T-helper 17 cell (primary cell): ENCODE data around the gene IL20RA. TPM values are rescaled to one million over a fixed set of nuclear protein-coding genes. Genes with fewer than 3 reads are reported as not detected.

ENCODE experiments used
- ATAC-seq: fragments of 150-1000 bp; cut with Tn5 transposase; 2 replicates; pipeline ENCODE4 v1.10.0; 2021; ENCODE audit warnings: mild to moderate bottlenecking, moderate library complexity
- DNase-seq, 3 donors: peaks; one replicate each; pipeline versions ENCODE4 v3.0.0 to v3.0.0-alpha.2; 2020 to 2021
- H3K9me3 ChIP-seq: one replicate; pipeline ENCODE4 v1.7.0; 2013; ENCODE audit warnings: low read length, mild to moderate bottlenecking; ENCODE audit not compliant: control insufficient read depth, poor library complexity, severe bottlenecking
- H3K27ac Mint-ChIP-seq: one replicate; pipeline ENCODE4 v1.8.0; 2022; ENCODE audit warnings: mild to moderate bottlenecking, moderate library complexity, mixed read lengths
- H3K27me3 Mint-ChIP-seq: one replicate; pipeline ENCODE4 v1.8.0; 2022; ENCODE audit warnings: mixed read lengths
- H3K36me3 Mint-ChIP-seq: one replicate; pipeline ENCODE4 v1.8.0; 2022; ENCODE audit warnings: low read depth, mixed read lengths
- H3K4me1 Mint-ChIP-seq: one replicate; pipeline ENCODE4 v1.8.0; 2022; ENCODE audit warnings: mild to moderate bottlenecking, mixed read lengths
- H3K4me3 Mint-ChIP-seq: one replicate; pipeline ENCODE4 v1.8.0; 2022; ENCODE audit warnings: mild to moderate bottlenecking, moderate library complexity, mixed read lengths
- total RNA-seq, 4 donors: library from RNA in 2 of 4; stranded (reverse) in 2 of 4; gene quantifications; one replicate each; pipeline ENCODE4 v1.2.3 and lab custom pipeline; 2022 to 2026

Gene IL20RA
- total RNA-seq, 2 donors from 2014 or later, result not detected

- no peaks in the 10 kb centered on the region for H3K9me3 ChIP-seq
- ATAC-seq, result no peak
- Mint-ChIP-seq H3K27ac (no peak overlapping the region), H3K4me3 (no peak overlapping the region), H3K27me3 (peaks cover 55% of the 10 kb centered on the region), H3K36me3 (no peaks in the 10 kb centered on the region), H3K4me1 (peaks cover 10% of the 10 kb centered on the region)
- no peak for DNase-seq
Observed at GRCh38 chr6:137036566-137037300, 8.0 kb downstream of the IL20RA start.

GRCh38 chr6:137033828-137034227 is 10.9 kb downstream of the IL20RA start:
- Mint-ChIP-seq H3K27me3 (peaks cover 53% of the 10 kb centered on the region), H3K36me3 (no peaks in the 10 kb centered on the region), H3K4me1 (peaks cover 10% of the 10 kb centered on the region), H3K4me3 (peak overlapping the region; percentile 71), H3K27ac (peak overlapping the region; percentile 24)
- ATAC-seq (peak; percentile 99), DNase-seq (peak in 1 of 3 donors; percentile 11)
- no peaks in the 10 kb centered on the region for H3K9me3 ChIP-seq

- H3K27me3 Mint-ChIP-seq, result peaks cover 52% of the 10 kb centered on the region
Observed at GRCh38 chr6:137031122-137031521, 13.6 kb downstream of the IL20RA start.

GRCh38 chr6:137028912-137029311 is 15.9 kb downstream of the IL20RA start:
- Mint-ChIP-seq H3K4me3 (no peak overlapping the region), H3K36me3 (no peaks in the 10 kb centered on the region), H3K27ac (no peak overlapping the region), H3K4me1 (peaks cover 10% of the 10 kb centered on the region), H3K27me3 (peaks cover 49% of the 10 kb centered on the region)
- ATAC-seq (no peak), DNase-seq (no peak)
- no peaks in the 10 kb centered on the region for H3K9me3 ChIP-seq

More at GRCh38 chr6:137031122-137031521, 13.6 kb downstream of the IL20RA start:
- no peak overlapping the region for H3K27ac Mint-ChIP-seq
- peaks cover 11% of the 10 kb centered on the region for H3K4me1 Mint-ChIP-seq
- no peak overlapping the region for H3K4me3 Mint-ChIP-seq
- no peaks in the 10 kb centered on the region for H3K36me3 Mint-ChIP-seq
- H3K9me3 ChIP-seq, result no peaks in the 10 kb centered on the region
- DNase-seq (no peak), ATAC-seq (no peak)

- Mint-ChIP-seq H3K27me3 (peaks cover 49% of the 10 kb centered on the region), H3K4me1 (peaks cover 4% of the 10 kb centered on the region), H3K36me3 (no peaks in the 10 kb centered on the region), H3K4me3 (peak overlapping the region; percentile 31), H3K27ac (no peak overlapping the region)
- no peaks in the 10 kb centered on the region for H3K9me3 ChIP-seq
- ATAC-seq (peak; percentile 61), DNase-seq (no peak)
Observed at GRCh38 chr6:137025786-137026730, 18.7 kb downstream of the IL20RA start.

- no peak for ATAC-seq
- Mint-ChIP-seq H3K27me3 (peaks cover 40% of the 10 kb centered on the region), H3K4me1 (peaks cover 4% of the 10 kb centered on the region), H3K27ac (no peak overlapping the region), H3K4me3 (no peak overlapping the region), H3K36me3 (no peaks in the 10 kb centered on the region)
- DNase-seq, result no peak
- H3K9me3 ChIP-seq, result no peaks in the 10 kb centered on the region
Observed at GRCh38 chr6:137024237-137024990, 20.4 kb downstream of the IL20RA start.

GRCh38 chr6:137020776-137021175 is 24.0 kb downstream of the IL20RA start:
- H3K9me3 ChIP-seq, result no peaks in the 10 kb centered on the region
- H3K4me1 Mint-ChIP-seq, result no peaks in the 10 kb centered on the region
- no peak overlapping the region for H3K27ac Mint-ChIP-seq
- peaks cover 38% of the 10 kb centered on the region for H3K27me3 Mint-ChIP-seq
- H3K36me3 Mint-ChIP-seq, result no peaks in the 10 kb centered on the region
- DNase-seq, result no peak
- no peak overlapping the region for H3K4me3 Mint-ChIP-seq
- no peak for ATAC-seq

- Mint-ChIP-seq H3K27ac (no peak overlapping the region), H3K27me3 (peaks cover 46% of the 10 kb centered on the region), H3K4me1 (no peaks in the 10 kb centered on the region), H3K36me3 (no peaks in the 10 kb centered on the region), H3K4me3 (no peak overlapping the region)
- no peak for DNase-seq
- ATAC-seq, result no peak
- no peaks in the 10 kb centered on the region for H3K9me3 ChIP-seq
Observed at GRCh38 chr6:137019476-137020272, 25.1 kb downstream of the IL20RA start.

GRCh38 chr6:137017081-137017480 is 27.7 kb downstream of the IL20RA start:
- Mint-ChIP-seq H3K4me3 (no peak overlapping the region), H3K27ac (no peak overlapping the region), H3K36me3 (no peaks in the 10 kb centered on the region), H3K27me3 (peaks cover 51% of the 10 kb centered on the region), H3K4me1 (no peaks in the 10 kb centered on the region)
- ATAC-seq (no peak), DNase-seq (no peak)
- no peaks in the 10 kb centered on the region for H3K9me3 ChIP-seq

- no peaks in the 10 kb centered on the region for H3K9me3 ChIP-seq
- no peak overlapping the region for H3K4me3 Mint-ChIP-seq
- H3K27me3 Mint-ChIP-seq, result peaks cover 58% of the 10 kb centered on the region
- no peaks in the 10 kb centered on the region for H3K36me3 Mint-ChIP-seq
- H3K4me1 Mint-ChIP-seq, result no peaks in the 10 kb centered on the region
- no peak for DNase-seq
- no peak for ATAC-seq
- no peak overlapping the region for H3K27ac Mint-ChIP-seq
Observed at GRCh38 chr6:137016356-137016755, 28.4 kb downstream of the IL20RA start.

GRCh38 chr6:137015943-137016342 is 28.8 kb downstream of the IL20RA start:
- H3K36me3 Mint-ChIP-seq, result no peaks in the 10 kb centered on the region
- DNase-seq (no peak), ATAC-seq (no peak)
- H3K4me1 Mint-ChIP-seq, result no peaks in the 10 kb centered on the region
- no peak overlapping the region for H3K27ac Mint-ChIP-seq
- no peak overlapping the region for H3K4me3 Mint-ChIP-seq
- H3K27me3 Mint-ChIP-seq, result peaks cover 58% of the 10 kb centered on the region
- H3K9me3 ChIP-seq, result no peaks in the 10 kb centered on the region

- H3K4me3 Mint-ChIP-seq, result no peak overlapping the region
- no peaks in the 10 kb centered on the region for H3K4me1 Mint-ChIP-seq
- DNase-seq (no peak), ATAC-seq (no peak)
- H3K9me3 ChIP-seq, result no peaks in the 10 kb centered on the region
- H3K27ac Mint-ChIP-seq, result no peak overlapping the region
- H3K27me3 Mint-ChIP-seq, result peaks cover 53% of the 10 kb centered on the region
- no peaks in the 10 kb centered on the region for H3K36me3 Mint-ChIP-seq
Observed at GRCh38 chr6:137013738-137014602, 30.8 kb downstream of the IL20RA start.
